ENCODE data around the gene ADSS1. TPM values are rescaled to one million over a fixed set of nuclear protein-coding genes. Genes with fewer than 3 reads are reported as not detected.

The ADSS1 gene
- total RNA-seq, 1 donor from 2014 or later: 10.3 TPM

- TF ChIP-seq POLR2A (IDR thresholded peaks at IDR 0.05) (no peak), POLR2AphosphoS5 (IDR thresholded peaks at IDR 0.05; ENCODE audit: insufficient read depth in 1 of 2, low read depth in 1 of 2) (no peak), CTCF (IDR thresholded peaks at IDR 0.05) (no peak)
These were observed 34.7 kb upstream of the ADSS1 start, which contains the start of gene INF2 for GRCh38 chr14:104689109-104689880. INF2 (plus strand) TSS chr14:104689618; CDS start chr14:104701366, 11,748 bp downstream.

GRCh38 chr14:104689881-104690711, 33.9 kb upstream of the ADSS1 start:
- no peaks in the 10 kb centered on the region for H3K27me3 ChIP-seq
- no peak for DNase-seq (ENCODE audit: extremely low spot score in 2 of 2)
- peak overlapping the region; percentile 91 for H3K27ac ChIP-seq
- H3K4me1 ChIP-seq: peaks cover 80% of the 10 kb centered on the region
- TF ChIP-seq POLR2AphosphoS5 (IDR thresholded peaks at IDR 0.05; ENCODE audit: insufficient read depth in 1 of 2, low read depth in 1 of 2): no peak
- no peak for TF ChIP-seq CTCF (IDR thresholded peaks at IDR 0.05)
- TF ChIP-seq POLR2A (IDR thresholded peaks at IDR 0.05): no peak
- peak overlapping the region; percentile 89 to 94 for H3K4me3 ChIP-seq
- no peaks in the 10 kb centered on the region for H3K36me3 ChIP-seq
- intact Hi-C loops (cut with DNase I): no loop called here
- no peaks in the 10 kb centered on the region for H3K9me3 ChIP-seq

More at GRCh38 chr14:104689109-104689880, 34.7 kb upstream of the ADSS1 start, which contains the start of gene INF2:
- no peak for DNase-seq (ENCODE audit: extremely low spot score in 2 of 2)
- H3K27ac ChIP-seq: peak within 1 kb of the TSS; percentile 91
- intact Hi-C loops (cut with DNase I): no loop called here
- H3K9me3 ChIP-seq: no peaks in the 10 kb centered on the region
- no peaks in the 10 kb centered on the region for H3K27me3 ChIP-seq
- no peaks in the 10 kb centered on the region for H3K36me3 ChIP-seq
- peaks cover 72% of the 10 kb centered on the region for H3K4me1 ChIP-seq
- H3K4me3 ChIP-seq: peak within 1 kb of the TSS; percentile 89 to 94

- H3K4me1 ChIP-seq: peaks cover 88% of the 10 kb centered on the region
These were observed 33.1 kb upstream of the ADSS1 start for GRCh38 chr14:104690861-104691455.

GRCh38 chr14:104691546-104692260, 32.3 kb upstream of the ADSS1 start:
- Histone ChIP-seq H3K36me3 (no peaks in the 10 kb centered on the region), H3K27ac (peak overlapping the region; percentile 30), H3K9me3 (no peaks in the 10 kb centered on the region), H3K4me3 (no peak overlapping the region), H3K4me1 (peaks cover 96% of the 10 kb centered on the region), H3K27me3 (no peaks in the 10 kb centered on the region)
- no peak for DNase-seq (ENCODE audit: extremely low spot score in 2 of 2)
- TF ChIP-seq POLR2A (IDR thresholded peaks at IDR 0.05): no peak
- no peak for TF ChIP-seq POLR2AphosphoS5 (IDR thresholded peaks at IDR 0.05; ENCODE audit: insufficient read depth in 1 of 2, low read depth in 1 of 2)
- no peak for TF ChIP-seq CTCF (IDR thresholded peaks at IDR 0.05)
- intact Hi-C loops (cut with DNase I): no loop called here

More at GRCh38 chr14:104690861-104691455, 33.1 kb upstream of the ADSS1 start:
- no peak for DNase-seq (ENCODE audit: extremely low spot score in 2 of 2)
- TF ChIP-seq POLR2AphosphoS5 (IDR thresholded peaks at IDR 0.05; ENCODE audit: insufficient read depth in 1 of 2, low read depth in 1 of 2): no peak
- no peak for TF ChIP-seq POLR2A (IDR thresholded peaks at IDR 0.05)
- TF ChIP-seq CTCF (IDR thresholded peaks at IDR 0.05): no peak
- Histone ChIP-seq H3K27ac (peak overlapping the region; percentile 91), H3K36me3 (no peaks in the 10 kb centered on the region), H3K4me3 (peak overlapping the region; percentile 89 to 94), H3K27me3 (no peaks in the 10 kb centered on the region), H3K9me3 (no peaks in the 10 kb centered on the region)
- intact Hi-C loops (cut with DNase I): no loop called here

Data from vagina (tissue), 2 donors.